ENCODE data around the gene SUGCT.
A peak's percentile ranks its signal among the peaks of the same experiment; 100 is the strongest.

Gene SUGCT

GRCh38 chr7:40889539-40889938 is 754.7 kb downstream of the SUGCT start:
- DNase-seq = no peak

- no peak for DNase-seq
These were observed 755.4 kb downstream of the SUGCT start for GRCh38 chr7:40890088-40890692.

DNA sequence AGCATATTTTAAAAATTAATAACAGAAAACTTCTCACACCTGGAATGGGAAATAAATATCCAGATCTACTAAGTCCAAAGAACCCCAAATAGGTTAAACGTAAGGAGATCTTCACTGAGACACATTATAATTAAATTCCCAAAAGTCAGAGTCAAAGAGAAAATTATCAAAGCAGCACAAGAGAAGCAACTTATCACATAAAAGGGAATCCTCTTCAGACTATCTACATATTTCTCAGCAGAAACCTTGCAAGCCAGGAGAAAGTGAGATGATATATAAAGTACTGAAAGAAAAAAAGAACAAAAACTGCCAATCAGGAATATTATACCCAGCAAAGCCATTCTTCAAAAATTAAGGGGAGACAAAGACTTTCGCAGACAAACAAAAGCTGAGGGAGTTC is 756.4 kb downstream of the SUGCT start:
- DNase-seq = no peak

- no peak for DNase-seq
These were observed 764.3 kb downstream of the SUGCT start for GRCh38 chr7:40899151-40899550.

- DNase-seq = peak; percentile 29
These were observed 765.1 kb downstream of the SUGCT start for GRCh38 chr7:40899636-40900507.

DNA sequence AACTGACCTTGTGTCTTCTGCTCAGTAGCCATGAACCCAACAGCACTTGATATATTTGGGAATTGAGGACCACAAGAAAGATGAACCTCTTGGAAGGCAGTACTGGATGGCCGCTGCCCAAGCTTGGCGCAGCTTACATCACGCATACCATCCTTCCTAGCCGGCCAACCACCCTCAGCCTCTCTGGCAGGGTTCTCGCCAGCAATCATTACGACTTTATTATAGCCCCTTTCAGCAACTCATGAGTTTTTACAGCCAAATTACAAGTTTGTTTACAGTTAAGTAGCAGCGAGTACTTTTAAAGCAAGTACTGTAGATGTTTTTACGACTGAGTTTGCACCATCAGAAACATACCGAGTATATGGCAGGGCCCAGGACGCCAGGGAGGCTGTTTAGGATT is 769.1 kb downstream of the SUGCT start:
- DNase-seq = no peak

- no peak for DNase-seq
These were observed 772.5 kb downstream of the SUGCT start for GRCh38 chr7:40907286-40907685.

DNA sequence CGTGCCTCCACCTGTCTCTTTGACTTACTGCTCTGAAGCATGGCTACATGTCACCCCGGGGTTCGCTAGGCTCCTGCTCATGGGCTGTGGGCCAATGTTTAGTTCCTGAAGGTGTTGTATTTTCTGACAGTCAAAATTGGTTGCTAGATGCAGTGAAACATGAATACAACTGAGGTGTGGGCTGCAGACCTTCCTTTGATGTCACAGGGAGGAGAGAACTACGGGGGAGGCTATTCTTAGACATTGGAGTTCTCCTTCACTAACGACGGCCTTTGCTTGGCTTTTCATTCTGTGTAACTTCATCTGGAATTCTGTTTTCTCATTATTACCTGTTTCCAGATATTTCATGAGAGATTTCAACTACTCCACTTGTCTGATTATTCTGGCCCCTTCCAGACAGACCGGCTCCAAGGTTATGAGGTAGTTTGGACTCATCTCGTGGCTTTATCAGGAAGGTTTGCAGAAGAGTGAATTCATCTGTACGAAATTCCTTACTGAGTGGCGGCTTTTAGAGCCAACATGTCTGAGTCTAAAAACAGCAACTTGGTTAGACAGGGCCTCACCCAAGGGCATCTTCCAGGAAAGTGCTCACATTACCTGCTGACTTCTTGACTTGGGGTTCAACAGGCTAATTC is 774.7 kb downstream of the SUGCT start:
- no peak for DNase-seq

Measured in fibroblast of upper back skin (primary cell).